Measurements from ENCODE around the gene LMAN1L.
"Not testable (repeated sequence)": the region's sequence is repeated elsewhere in the genome, so short reads cannot be mapped to it uniquely, and the experiment has no call there.

The LMAN1L gene

DNA sequence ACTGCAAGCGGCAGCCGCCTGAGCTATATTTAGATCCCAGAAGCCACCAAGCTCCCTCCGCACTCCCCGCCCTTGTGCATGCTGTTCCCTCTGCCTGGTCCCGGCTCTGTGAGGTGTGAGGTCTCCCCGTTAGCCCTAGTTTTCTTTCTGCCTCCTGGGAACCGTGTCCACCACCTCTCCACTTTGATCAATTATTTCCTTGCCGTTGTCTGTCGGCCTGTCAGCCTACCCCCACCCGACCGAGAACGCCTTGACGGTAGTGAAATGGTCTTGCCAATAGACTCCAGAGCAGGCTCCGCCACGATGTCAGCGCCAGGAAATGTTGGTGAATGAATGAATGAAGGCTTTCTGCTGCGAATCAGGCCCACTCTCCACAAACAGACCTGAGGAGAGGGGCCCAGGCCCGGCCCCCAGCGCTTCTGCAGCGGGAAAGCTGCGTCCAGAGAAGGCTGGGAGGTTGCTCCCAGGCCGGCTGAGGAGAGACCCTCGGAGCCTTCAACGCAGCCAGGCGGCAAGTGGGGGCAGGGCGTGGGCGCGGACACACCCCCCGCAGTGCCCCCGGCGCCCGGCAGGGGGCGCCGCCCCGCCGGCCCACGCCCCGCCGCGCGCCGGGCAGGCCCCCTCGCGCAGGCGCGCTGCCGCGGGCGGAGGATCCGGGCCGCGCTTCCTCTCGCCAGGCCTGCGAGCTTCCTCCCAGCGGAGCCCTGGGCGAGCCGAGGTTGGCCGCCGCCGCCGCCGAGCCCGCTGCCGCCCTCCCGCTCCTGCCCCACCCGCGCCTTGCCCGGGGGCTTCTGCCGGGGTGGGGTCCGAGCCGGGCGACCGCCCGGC, 31.0 kb upstream of the LMAN1L start, which contains the start of gene CSK:
CSK (plus strand) TSS at position 650 of the 828 bp plus-strand sequence. CDS start 16,218 bp downstream, outside the sequence.
- peak within 1 kb of the TSS; percentile 99 for H3K4me3 ChIP-seq (ENCODE audit: low read length)
- no peak for DNase-seq (ENCODE audit: low read depth, low spot score)

DNA sequence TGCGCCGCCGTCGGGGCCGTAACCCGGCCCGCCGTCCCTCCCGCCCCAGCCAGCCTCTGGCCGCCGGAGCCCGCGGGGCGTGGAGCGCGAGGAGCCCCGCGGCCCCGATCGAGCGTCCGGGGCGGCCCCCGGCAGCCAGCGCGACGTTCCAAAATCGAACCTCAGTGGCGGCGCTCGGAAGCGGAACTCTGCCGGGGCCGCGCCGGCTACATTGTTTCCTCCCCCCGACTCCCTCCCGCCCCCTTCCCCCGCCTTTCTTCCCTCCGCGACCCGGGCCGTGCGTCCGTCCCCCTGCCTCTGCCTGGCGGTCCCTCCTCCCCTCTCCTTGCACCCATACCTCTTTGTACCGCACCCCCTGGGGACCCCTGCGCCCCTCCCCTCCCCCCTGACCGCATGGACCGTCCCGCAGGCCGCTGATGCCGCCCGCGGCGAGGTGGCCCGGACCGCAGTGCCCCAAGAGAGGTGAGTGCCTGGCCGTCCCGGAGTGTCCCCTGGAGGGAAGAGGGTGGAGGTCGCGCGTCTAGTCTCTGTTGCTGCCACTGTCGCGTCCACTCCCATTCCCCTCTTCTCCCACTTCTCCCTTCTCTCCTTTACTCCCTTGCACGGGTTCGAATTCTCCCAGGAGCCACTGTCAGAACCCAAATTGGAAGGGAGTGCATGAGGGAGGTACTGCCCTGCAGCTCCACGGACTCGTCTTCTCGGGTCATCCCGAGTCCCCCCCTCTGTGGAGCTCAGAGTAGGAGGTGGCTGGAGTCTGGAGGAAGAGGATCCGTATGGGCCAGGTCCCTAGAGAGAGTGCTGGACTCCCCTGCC, 30.2 kb upstream of the LMAN1L start:
- DNase-seq (ENCODE audit: low read depth, low spot score): no peak

GRCh38 chr15:74783072-74783807, 29.4 kb upstream of the LMAN1L start:
- no peak for DNase-seq (ENCODE audit: low read depth, low spot score)
- H3K4me3 ChIP-seq (ENCODE audit: low read length): peak overlapping the region; percentile 99

More for the DNA sequence above, 30.2 kb upstream of the LMAN1L start:
- peak overlapping the region; percentile 99 for H3K4me3 ChIP-seq (ENCODE audit: low read length)

- DNase-seq (ENCODE audit: low read depth, low spot score): no peak
- peak overlapping the region; percentile 99 for H3K4me3 ChIP-seq (ENCODE audit: low read length)
Measured at GRCh38 chr15:74783808-74784175, 28.8 kb upstream of the LMAN1L start.

DNA sequence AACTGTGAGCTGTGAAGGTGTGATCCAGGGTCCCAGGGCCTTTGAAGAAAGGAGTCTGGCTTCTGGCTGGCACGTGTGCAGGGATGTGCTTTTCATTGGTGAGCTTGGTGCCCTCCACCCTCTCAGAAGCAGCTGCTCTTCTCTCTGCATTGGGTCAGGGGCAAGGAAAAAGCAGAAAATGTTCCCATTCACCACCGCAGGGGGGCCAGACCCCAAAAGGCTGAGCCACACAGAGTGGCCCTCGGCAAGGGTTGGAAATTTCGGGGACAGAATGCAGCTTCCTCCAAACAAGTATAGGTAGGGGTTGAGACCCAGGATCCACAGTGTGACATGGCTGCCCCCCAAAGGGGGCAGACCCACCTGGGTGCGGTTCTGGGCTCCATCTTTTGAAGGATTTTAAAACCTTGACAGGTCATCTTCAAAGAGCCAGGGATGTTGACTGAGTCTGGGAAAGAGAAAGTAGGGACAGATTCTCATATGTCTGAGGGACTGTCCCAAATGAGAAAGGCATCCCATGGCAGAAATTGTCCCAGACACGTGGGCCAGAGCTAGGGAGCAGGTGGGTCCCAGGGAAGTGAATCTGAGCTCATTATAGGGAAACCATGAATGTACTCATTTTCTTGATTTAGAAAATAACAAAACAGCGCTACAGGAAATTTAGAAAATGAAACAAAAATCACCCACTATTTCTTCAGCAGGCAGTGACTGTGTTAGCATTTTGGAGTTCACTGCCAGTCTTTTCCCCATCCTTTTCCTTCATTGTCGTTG, 28.0 kb upstream of the LMAN1L start:
- DNase-seq (ENCODE audit: low read depth, low spot score): no peak
- H3K4me3 ChIP-seq (ENCODE audit: low read length): peak overlapping the region; percentile 99

- H3K4me3 ChIP-seq (ENCODE audit: low read length): peak overlapping the region; percentile 99
- DNase-seq (ENCODE audit: low read depth, low spot score): no peak
Measured at GRCh38 chr15:74785194-74786032, 27.2 kb upstream of the LMAN1L start.

DNA sequence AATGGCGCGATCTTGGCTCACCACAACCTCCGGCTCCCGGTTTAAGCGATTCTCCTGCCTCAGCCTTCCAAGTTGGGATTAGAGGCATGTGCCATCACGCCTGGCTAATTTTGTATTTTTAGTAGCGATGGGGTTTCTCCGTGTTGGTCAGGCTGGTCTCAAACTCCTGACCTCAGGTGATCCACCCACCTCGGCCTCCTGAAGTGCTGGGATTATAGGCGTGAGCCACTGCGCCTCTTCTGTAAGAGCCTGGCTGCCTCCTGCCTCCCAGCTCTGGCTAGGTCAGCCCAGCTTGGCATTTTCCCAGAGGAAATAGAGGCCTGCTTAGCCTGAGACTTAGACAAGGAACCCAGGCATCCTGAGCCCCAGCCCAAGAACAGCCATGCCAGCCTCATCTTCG, 26.6 kb upstream of the LMAN1L start:
- H3K4me3 ChIP-seq (ENCODE audit: low read length): not testable (repeated sequence)

GRCh38 chr15:74786551-74787165, 26.0 kb upstream of the LMAN1L start:
- H3K4me3 ChIP-seq (ENCODE audit: low read length): peak overlapping the region; percentile 46
- DNase-seq (ENCODE audit: low read depth, low spot score): no peak

More for the DNA sequence above, 26.6 kb upstream of the LMAN1L start:
- DNase-seq (ENCODE audit: low read depth, low spot score): not testable (repeated sequence)

DNA sequence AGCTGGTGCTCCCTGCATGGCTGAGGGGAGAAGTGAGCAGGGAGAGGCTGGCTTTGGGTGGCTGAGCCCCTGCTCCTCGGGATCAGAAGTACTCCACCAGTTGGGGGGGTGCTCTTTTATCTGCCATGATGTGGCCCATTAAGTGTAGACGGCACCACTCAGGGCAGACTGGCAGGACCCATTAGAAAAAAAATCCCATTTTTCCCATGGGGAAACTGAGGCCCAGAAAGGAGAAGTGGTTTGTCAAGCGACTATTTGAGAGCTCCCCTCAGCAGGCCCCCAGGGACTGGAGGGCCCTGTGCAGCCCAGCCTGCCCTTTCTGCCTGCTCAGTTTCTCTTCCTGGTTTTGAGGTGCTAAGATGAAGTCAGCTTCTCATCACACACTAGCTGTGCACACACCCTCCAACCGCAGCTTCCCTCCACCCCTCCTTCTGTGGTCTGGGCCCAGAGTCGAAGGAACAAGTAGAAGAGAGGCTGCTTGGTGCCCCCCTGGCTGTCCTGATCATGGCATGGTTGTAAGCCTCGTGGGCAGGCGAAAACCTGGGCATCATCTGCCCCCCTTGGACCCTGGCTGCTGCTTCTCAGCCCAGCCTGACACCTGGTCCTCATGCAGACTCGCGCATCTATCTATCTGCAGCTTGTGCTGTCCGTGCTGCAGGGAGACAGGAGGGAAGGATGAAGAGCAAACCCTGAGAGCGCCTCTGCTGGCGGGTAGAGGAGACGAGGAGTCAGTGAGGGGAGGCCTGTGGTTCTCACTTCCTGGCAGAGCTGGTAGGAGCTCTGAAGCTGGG, 25.2 kb upstream of the LMAN1L start:
- H3K4me3 ChIP-seq (ENCODE audit: low read length): peak overlapping the region; percentile 46
- peak; percentile 98 for DNase-seq (ENCODE audit: low read depth, low spot score)

- no peak for DNase-seq (ENCODE audit: low read depth, low spot score)
- peak overlapping the region; percentile 46 for H3K4me3 ChIP-seq (ENCODE audit: low read length)
Measured at GRCh38 chr15:74788042-74788682, 24.5 kb upstream of the LMAN1L start.

GRCh38 chr15:74788683-74789151, 23.9 kb upstream of the LMAN1L start:
- DNase-seq (ENCODE audit: low read depth, low spot score): peak; percentile 73
- H3K4me3 ChIP-seq (ENCODE audit: low read length): peak overlapping the region; percentile 46

DNA sequence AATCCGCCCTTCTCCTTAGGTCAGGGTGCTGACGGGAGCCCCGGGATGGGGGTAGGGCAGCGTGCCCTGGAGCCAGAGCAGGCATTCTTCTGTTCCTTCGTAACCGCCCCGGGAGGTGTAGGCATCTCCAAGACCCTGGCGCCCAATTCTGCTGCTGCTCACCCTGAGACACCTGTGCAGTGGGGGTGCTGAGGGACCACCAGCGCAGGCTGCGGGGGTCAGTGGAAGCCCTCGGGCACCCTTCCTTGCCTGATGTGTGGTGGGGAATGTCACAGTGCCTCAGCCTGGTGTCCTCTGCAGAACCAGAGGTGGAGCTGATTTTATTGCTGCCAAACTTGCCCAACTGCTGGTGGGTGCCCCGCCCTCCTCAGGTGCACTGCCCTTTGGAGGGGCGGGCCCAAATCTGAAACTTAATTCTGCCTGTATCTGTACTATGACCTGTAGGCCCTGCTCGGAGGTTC, 23.4 kb upstream of the LMAN1L start:
- peak overlapping the region; percentile 46 for H3K4me3 ChIP-seq (ENCODE audit: low read length)
- no peak for DNase-seq (ENCODE audit: low read depth, low spot score)

DNA sequence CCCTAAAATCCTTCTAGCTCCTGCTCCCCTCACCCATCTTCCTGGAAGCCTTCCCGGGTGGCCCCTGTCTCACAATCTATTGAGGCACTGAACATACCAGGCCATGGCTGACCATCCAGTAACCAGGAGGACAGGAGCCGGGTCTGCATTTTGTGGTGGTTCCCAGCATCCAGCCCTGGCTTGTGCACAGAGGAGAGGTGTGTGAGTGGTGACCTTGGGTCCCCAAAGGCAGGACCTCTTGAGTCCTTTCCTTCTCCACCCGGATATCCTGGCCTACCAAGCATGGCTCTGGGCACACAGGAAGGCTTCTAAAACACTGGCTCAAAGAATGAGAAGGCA, 22.9 kb upstream of the LMAN1L start:
- DNase-seq (ENCODE audit: low read depth, low spot score): no peak
- peak overlapping the region; percentile 46 for H3K4me3 ChIP-seq (ENCODE audit: low read length)

- no peak for DNase-seq (ENCODE audit: low read depth, low spot score)
- no peak overlapping the region for H3K4me3 ChIP-seq (ENCODE audit: low read length)
Measured at GRCh38 chr15:74790080-74790916, 22.3 kb upstream of the LMAN1L start.

DNA sequence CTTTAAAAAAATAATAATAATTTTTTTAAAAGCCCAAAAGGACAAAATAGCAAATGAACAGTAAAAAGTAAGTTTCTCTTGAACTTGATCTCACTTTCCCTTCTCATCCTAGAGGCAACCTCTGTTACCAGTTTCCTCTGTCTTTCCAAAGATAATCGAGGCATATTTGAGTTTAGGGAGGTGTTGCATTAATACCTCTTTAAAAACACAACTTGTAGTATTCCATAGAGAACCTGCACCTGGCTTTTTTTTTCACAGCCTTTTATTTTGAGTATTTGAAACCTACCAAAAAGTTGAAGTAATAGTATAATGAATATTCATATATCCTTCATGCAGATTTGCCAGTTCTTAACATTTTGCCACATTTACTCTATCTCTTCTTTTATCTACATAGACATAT, 21.6 kb upstream of the LMAN1L start:
- no peak overlapping the region for H3K4me3 ChIP-seq (ENCODE audit: low read length)
- DNase-seq (ENCODE audit: low read depth, low spot score): no peak

Data from Jurkat, Clone E6-1 (cell line).